ENCODE measurements around the gene ERC1.
"Not testable (repeated sequence)": the region's sequence is repeated elsewhere in the genome, so short reads cannot be mapped to it uniquely, and the experiment has no call there.

ERC1 gene

GRCh38 chr12:1034243-1034642 is 43.2 kb downstream of the ERC1 start:
- H3K4me3 Mint-ChIP-seq, result no peak overlapping the region

GRCh38 chr12:1034751-1035457 is 43.9 kb downstream of the ERC1 start:
- H3K4me3 Mint-ChIP-seq, result no peak overlapping the region
- H3K27ac Mint-ChIP-seq, result no peak overlapping the region
- no peaks in the 10 kb centered on the region for H3K27me3 Mint-ChIP-seq
- no peak for DNase-seq
- peaks cover 41% of the 10 kb centered on the region for H3K36me3 Mint-ChIP-seq (ENCODE audit: low read depth)
- H3K4me1 Mint-ChIP-seq (ENCODE audit: low read depth), result peaks cover 1% of the 10 kb centered on the region
- H3K9me3 Mint-ChIP-seq, result no peaks in the 10 kb centered on the region

More at GRCh38 chr12:1034243-1034642, 43.2 kb downstream of the ERC1 start:
- no peak for DNase-seq
- no peaks in the 10 kb centered on the region for H3K27me3 Mint-ChIP-seq
- no peak overlapping the region for H3K27ac Mint-ChIP-seq
- H3K4me1 Mint-ChIP-seq (ENCODE audit: low read depth), result no peaks in the 10 kb centered on the region
- peaks cover 46% of the 10 kb centered on the region for H3K36me3 Mint-ChIP-seq (ENCODE audit: low read depth)
- H3K9me3 Mint-ChIP-seq, result no peaks in the 10 kb centered on the region

DNA sequence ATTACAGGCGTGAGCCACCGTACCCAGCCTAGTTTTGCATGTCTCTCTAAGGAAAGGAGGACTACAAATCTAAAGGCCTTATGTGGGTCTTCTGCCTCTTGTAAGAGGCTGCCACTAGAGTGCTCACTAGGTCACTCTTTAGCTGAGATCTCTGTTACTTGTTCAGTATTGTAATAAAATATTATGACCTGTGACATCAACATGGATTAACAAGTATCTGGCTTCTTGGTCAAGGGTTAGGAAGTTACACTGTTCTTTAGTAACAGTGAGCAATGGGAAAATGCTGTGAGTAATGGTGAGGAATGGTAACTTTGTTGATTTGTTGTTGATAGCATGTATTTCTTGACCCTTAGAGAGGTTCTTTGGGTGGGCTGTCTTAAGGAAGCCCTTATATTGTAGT is 50.5 kb downstream of the ERC1 start:
- no peak overlapping the region for H3K27ac Mint-ChIP-seq

DNA sequence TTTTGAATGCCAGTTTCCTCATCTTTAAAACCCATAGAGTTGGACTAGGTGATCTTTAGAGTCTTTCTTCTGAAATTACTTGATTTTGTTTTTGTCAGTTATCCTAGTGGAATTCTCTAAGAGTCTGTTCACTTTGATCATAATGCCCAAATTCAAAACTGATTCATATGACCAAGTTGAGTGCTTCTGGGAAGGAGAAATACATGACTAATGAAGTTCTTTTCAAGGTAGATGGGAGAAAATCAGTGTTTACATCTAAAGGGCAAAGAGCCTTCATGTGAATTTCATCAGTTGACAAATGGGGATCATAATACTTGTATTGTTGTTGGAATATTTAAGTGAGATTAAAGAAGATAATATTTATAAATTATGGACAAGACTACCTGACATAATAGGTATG is 53.2 kb downstream of the ERC1 start:
- H3K4me3 Mint-ChIP-seq, result no peak overlapping the region
- no peaks in the 10 kb centered on the region for H3K27me3 Mint-ChIP-seq
- DNase-seq, result no peak
- no peaks in the 10 kb centered on the region for H3K9me3 Mint-ChIP-seq
- H3K27ac Mint-ChIP-seq, result no peak overlapping the region
- H3K36me3 Mint-ChIP-seq (ENCODE audit: low read depth), result peaks cover 7% of the 10 kb centered on the region
- peaks cover 22% of the 10 kb centered on the region for H3K4me1 Mint-ChIP-seq (ENCODE audit: low read depth)

More for the DNA sequence above, 50.5 kb downstream of the ERC1 start:
- Mint-ChIP-seq H3K4me1 (ENCODE audit: low read depth) (peaks cover 10% of the 10 kb centered on the region), H3K4me3 (no peak overlapping the region), H3K27me3 (no peaks in the 10 kb centered on the region), H3K9me3 (no peaks in the 10 kb centered on the region), H3K36me3 (ENCODE audit: low read depth) (peaks cover 17% of the 10 kb centered on the region)
- DNase-seq, result no peak

DNA sequence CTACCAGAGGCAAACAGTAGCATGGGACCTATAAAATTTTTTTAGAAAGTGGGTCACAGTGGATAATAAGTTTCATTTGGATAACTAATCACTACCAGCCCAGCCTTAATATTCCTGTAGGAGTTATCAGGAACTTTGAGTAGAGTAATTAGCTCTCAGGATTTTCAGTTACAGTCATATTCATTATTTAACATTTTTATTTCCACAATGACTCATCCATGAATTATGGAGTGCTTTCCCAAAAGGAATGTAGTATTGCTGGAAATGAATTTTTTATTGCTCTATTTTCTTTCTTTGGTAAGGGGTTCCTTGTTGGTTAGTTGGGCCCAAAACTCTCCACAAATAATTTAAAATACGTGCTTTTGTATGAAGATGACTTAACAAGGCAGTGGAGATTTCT is 53.7 kb downstream of the ERC1 start:
- Mint-ChIP-seq H3K27me3 (no peaks in the 10 kb centered on the region), H3K4me3 (no peak overlapping the region), H3K27ac (no peak overlapping the region), H3K9me3 (no peaks in the 10 kb centered on the region), H3K36me3 (ENCODE audit: low read depth) (peaks cover 7% of the 10 kb centered on the region), H3K4me1 (ENCODE audit: low read depth) (peaks cover 24% of the 10 kb centered on the region)
- DNase-seq, result no peak

- Mint-ChIP-seq H3K36me3 (ENCODE audit: low read depth) (peaks cover 3% of the 10 kb centered on the region), H3K27ac (no peak overlapping the region), H3K27me3 (no peaks in the 10 kb centered on the region), H3K4me1 (ENCODE audit: low read depth) (peaks cover 22% of the 10 kb centered on the region), H3K4me3 (no peak overlapping the region), H3K9me3 (no peaks in the 10 kb centered on the region)
- DNase-seq, result no peak
These were observed 55.7 kb downstream of the ERC1 start for GRCh38 chr12:1046727-1047126.

DNA sequence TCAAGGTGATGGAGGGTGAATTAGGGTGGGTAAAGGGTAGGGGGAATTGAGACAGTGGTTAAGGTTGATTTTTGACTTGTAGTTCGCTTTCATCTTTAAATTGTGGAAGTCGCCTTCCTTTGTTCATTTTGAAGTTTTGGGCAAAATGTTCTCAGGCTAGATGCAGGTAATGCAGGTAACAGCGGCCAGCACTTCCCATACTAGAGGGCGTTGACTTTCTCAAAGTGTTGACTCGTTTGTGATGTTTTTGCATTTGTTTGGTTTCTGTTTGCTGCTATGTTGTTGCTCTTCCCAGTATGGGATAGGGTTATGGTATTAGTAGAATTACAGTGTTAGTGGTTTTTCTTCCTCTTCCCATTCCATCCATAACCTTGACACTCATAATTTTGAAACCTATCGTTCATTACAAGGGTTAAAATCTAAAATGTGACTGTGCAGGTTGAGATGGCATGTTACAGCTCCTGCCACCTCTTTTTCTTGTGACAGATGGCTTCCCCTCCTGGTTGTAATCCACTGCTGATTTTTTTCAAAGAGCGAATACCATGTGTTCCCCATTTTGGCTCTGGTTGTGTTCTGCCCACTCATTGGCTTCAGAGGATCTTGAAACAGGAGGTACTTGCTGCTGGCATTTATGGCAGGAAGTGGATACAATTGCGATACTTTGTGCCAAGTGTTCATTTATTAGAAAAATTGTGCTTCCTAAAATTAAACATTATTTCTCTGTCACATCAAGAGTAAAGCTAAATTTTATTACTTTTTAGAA is 57.1 kb downstream of the ERC1 start:
- Mint-ChIP-seq H3K36me3 (ENCODE audit: low read depth) (peaks cover 3% of the 10 kb centered on the region), H3K27ac (no peak overlapping the region), H3K4me3 (no peak overlapping the region), H3K4me1 (ENCODE audit: low read depth) (peaks cover 22% of the 10 kb centered on the region), H3K9me3 (no peaks in the 10 kb centered on the region), H3K27me3 (no peaks in the 10 kb centered on the region)
- DNase-seq, result no peak

GRCh38 chr12:1050059-1050707 is 59.2 kb downstream of the ERC1 start:
- DNase-seq, result no peak
- Mint-ChIP-seq H3K4me1 (ENCODE audit: low read depth) (peaks cover 27% of the 10 kb centered on the region), H3K36me3 (ENCODE audit: low read depth) (no peaks in the 10 kb centered on the region), H3K4me3 (no peak overlapping the region), H3K27me3 (no peaks in the 10 kb centered on the region), H3K9me3 (no peaks in the 10 kb centered on the region), H3K27ac (no peak overlapping the region)

- DNase-seq; H3K27ac Mint-ChIP-seq; H3K27me3 Mint-ChIP-seq; H3K9me3 Mint-ChIP-seq; H3K36me3 Mint-ChIP-seq (ENCODE audit: low read depth); H3K4me3 Mint-ChIP-seq: not testable (repeated sequence)
- H3K4me1 Mint-ChIP-seq (ENCODE audit: low read depth), result peaks cover 22% of the 10 kb centered on the region
These were observed 60.6 kb downstream of the ERC1 start for GRCh38 chr12:1051672-1052071.

- DNase-seq, result no peak
- Mint-ChIP-seq H3K4me3 (no peak overlapping the region), H3K4me1 (ENCODE audit: low read depth) (peaks cover 12% of the 10 kb centered on the region)
These were observed 62.7 kb downstream of the ERC1 start for GRCh38 chr12:1053690-1054089.

DNA sequence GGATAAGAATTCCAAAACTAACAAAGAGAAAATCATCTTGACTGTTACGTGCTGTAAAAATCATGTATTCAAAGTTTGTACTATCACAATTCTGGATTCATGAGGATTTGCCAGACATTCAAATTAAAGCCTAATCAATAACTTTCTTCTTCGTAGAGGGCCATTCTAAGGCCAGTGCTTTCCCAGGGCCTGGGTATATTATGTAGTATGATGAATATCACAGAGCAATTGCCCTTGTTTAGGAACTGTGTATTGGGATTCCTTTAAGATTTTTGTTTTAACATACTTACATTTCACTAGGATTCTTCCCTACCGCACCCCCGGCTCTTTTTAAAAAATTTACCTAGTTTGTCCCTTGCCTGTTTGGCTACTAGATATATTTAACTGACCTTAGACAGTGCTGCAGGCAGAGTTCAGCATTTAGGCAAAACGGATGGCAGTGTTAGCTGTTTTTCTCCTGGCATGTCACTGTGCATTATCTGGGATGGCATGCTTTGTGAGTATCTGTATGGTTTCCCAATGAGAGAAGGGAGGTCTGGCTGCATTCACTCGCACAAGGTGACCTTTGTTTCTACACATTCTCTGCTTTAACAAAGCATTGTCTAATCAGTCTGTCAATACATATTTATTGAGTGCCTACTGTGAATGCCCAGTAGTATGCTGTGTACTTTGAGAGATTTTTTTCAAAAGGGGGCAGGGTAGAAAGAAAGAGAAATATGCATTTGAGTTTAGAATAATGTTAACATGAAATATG is 63.3 kb downstream of the ERC1 start:
- H3K27me3 Mint-ChIP-seq, result no peaks in the 10 kb centered on the region
- DNase-seq, result no peak

More at GRCh38 chr12:1053690-1054089, 62.7 kb downstream of the ERC1 start:
- peaks cover 19% of the 10 kb centered on the region for H3K36me3 Mint-ChIP-seq (ENCODE audit: low read depth)
- no peaks in the 10 kb centered on the region for H3K27me3 Mint-ChIP-seq
- H3K9me3 Mint-ChIP-seq, result peaks cover 8% of the 10 kb centered on the region
- no peak overlapping the region for H3K27ac Mint-ChIP-seq

GRCh38 chr12:1056390-1056789 is 65.4 kb downstream of the ERC1 start:
- Mint-ChIP-seq H3K27ac (no peak overlapping the region), H3K4me1 (ENCODE audit: low read depth) (peaks cover 7% of the 10 kb centered on the region), H3K36me3 (ENCODE audit: low read depth) (peaks cover 42% of the 10 kb centered on the region), H3K4me3 (no peak overlapping the region), H3K27me3 (no peaks in the 10 kb centered on the region), H3K9me3 (peaks cover 24% of the 10 kb centered on the region)
- no peak for DNase-seq

More for the DNA sequence above, 63.3 kb downstream of the ERC1 start:
- Mint-ChIP-seq H3K27ac (no peak overlapping the region), H3K4me3 (no peak overlapping the region), H3K36me3 (ENCODE audit: low read depth) (peaks cover 25% of the 10 kb centered on the region), H3K4me1 (ENCODE audit: low read depth) (peaks cover 11% of the 10 kb centered on the region), H3K9me3 (peaks cover 12% of the 10 kb centered on the region)

GRCh38 chr12:1058423-1058822 is 67.4 kb downstream of the ERC1 start:
- H3K27ac Mint-ChIP-seq, result no peak overlapping the region
- peaks cover 57% of the 10 kb centered on the region for H3K36me3 Mint-ChIP-seq (ENCODE audit: low read depth)

DNA sequence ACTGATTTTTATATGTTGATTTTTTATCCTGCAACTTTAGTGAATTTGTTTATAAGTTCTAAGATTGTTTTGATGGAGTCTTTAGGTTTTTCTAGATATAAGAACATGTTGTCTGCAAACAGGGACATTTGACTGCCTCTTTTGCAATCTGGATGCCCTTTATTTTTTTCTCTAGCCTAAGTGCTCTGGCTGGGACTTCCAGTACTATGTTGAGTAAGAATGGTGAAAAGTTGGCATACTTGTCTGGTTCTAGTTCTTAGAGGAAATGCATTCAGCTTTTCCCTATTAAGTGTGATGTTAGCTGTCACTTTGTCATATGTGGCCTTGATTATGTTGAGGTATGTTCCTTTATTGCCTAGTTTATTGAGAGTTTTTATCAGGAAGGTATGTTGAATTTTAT is 68.1 kb downstream of the ERC1 start:
- DNase-seq, result no peak
- Mint-ChIP-seq H3K9me3 (peaks cover 37% of the 10 kb centered on the region), H3K27ac (peak overlapping the region; percentile 26), H3K36me3 (ENCODE audit: low read depth) (peaks cover 64% of the 10 kb centered on the region), H3K4me3 (no peak overlapping the region), H3K4me1 (ENCODE audit: low read depth) (peaks cover 6% of the 10 kb centered on the region), H3K27me3 (no peaks in the 10 kb centered on the region)

More at GRCh38 chr12:1058423-1058822, 67.4 kb downstream of the ERC1 start:
- Mint-ChIP-seq H3K27me3 (no peaks in the 10 kb centered on the region), H3K4me1 (ENCODE audit: low read depth) (peaks cover 8% of the 10 kb centered on the region), H3K9me3 (peaks cover 31% of the 10 kb centered on the region), H3K4me3 (no peak overlapping the region)
- DNase-seq, result no peak
